ENCODE results near the gene TMEM217.
"Not testable (repeated sequence)": the region's sequence is repeated elsewhere in the genome, so short reads cannot be mapped to it uniquely, and the experiment has no call there.

TMEM217 gene

GRCh38 chr6:37299990-37300389 lies 42.0 kb upstream of the TMEM217 start:
- no peak overlapping the region for H3K14ac ChIP-seq (ENCODE audit: low read length in 2 of 2)
- H4K91ac ChIP-seq (ENCODE audit: low read length) = no peak overlapping the region
- peaks cover 19% of the 10 kb centered on the region for H3K79me1 ChIP-seq (replicated peaks; ENCODE audit: low read length, poor library complexity, severe bottlenecking)
- no peaks in the 10 kb centered on the region for H3K9me3 ChIP-seq (ENCODE audit: control insufficient read depth, low read length)
- no peak overlapping the region for H3K27ac ChIP-seq (ENCODE audit: low read length, poor library complexity, severe bottlenecking)
- no peak overlapping the region for H2BK12ac ChIP-seq (ENCODE audit: low read length in 2 of 2)
- H3K36me3 ChIP-seq (ENCODE audit: control insufficient read depth in 1 of 2, insufficient read depth in 2 of 2, low read depth in 1 of 2, low read length in 2 of 2) = peaks cover 26 to 55% of the 10 kb centered on the region in 2 experiments
- no peak overlapping the region for H2BK120ac ChIP-seq (ENCODE audit: low read depth, low read length)
- DNase-seq = no peak
- H3K9ac ChIP-seq (ENCODE audit: low read length) = no peak overlapping the region
- H3K4me2 ChIP-seq (ENCODE audit: low read length, poor library complexity, severe bottlenecking) = no peak overlapping the region
- no peak overlapping the region for H4K8ac ChIP-seq (ENCODE audit: low read length)
- H3K18ac ChIP-seq (ENCODE audit: low read depth in 1 of 2, low read length in 2 of 2) = no peak overlapping the region
- no peak overlapping the region for H3K4me3 ChIP-seq (ENCODE audit: insufficient read depth in 1 of 2, low read depth in 1 of 2, low read length in 2 of 2)
- H3K27me3 ChIP-seq (ENCODE audit: control insufficient read depth in 1 of 2, insufficient read depth in 1 of 2, low read length in 2 of 2) = no peaks in the 10 kb centered on the region
- H2AK5ac ChIP-seq (ENCODE audit: low read length, severe bottlenecking) = no peak overlapping the region
- H2BK5ac ChIP-seq (ENCODE audit: low read depth, low read length, poor library complexity, severe bottlenecking) = no peak overlapping the region
- H3K4ac ChIP-seq (ENCODE audit: low read depth in 1 of 2, low read length in 2 of 2) = no peak overlapping the region
- no peak overlapping the region for H3K23ac ChIP-seq (ENCODE audit: low read length in 2 of 2)
- WGBS = 90% methylated on average over 2 of the region's 4 CpGs
- no peak overlapping the region for H2BK15ac ChIP-seq (ENCODE audit: low read depth, poor library complexity, severe bottlenecking)
- H2AFZ ChIP-seq (ENCODE audit: low read depth, low read length) = no peak overlapping the region
- H3K4me1 ChIP-seq (ENCODE audit: control insufficient read depth, insufficient read depth, low read depth, low read length) = no peaks in the 10 kb centered on the region

DNA sequence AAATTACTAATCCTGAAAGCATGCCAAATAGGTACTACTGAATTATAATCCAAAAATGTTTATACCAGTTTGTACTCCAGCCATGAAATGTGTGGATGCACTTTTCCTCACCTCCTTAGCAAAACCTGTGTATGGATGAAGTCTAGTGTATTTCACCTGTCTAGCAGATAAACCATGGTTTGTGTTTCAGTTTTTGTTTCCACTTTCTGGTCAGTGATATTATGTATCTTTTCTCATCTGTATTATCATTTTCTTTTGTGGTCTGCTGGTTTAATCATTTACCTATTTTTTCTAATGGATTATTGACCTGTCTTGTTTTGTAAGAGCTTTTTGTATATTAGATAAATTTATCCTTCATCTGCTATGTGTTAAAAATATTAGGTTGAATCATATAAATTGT lies 41.0 kb upstream of the TMEM217 start:
- no peak overlapping the region for H2BK12ac ChIP-seq (ENCODE audit: low read length in 2 of 2)
- H3K4ac ChIP-seq (ENCODE audit: low read depth in 1 of 2, low read length in 2 of 2) = no peak overlapping the region
- H3K4me2 ChIP-seq (ENCODE audit: low read length, poor library complexity, severe bottlenecking) = no peak overlapping the region
- H3K18ac ChIP-seq (ENCODE audit: low read depth in 1 of 2, low read length in 2 of 2) = no peak overlapping the region
- H3K36me3 ChIP-seq (ENCODE audit: control insufficient read depth in 1 of 2, insufficient read depth in 2 of 2, low read depth in 1 of 2, low read length in 2 of 2) = peaks cover 27 to 61% of the 10 kb centered on the region in 2 experiments
- no peak overlapping the region for H4K8ac ChIP-seq (ENCODE audit: low read length)
- H3K27ac ChIP-seq (ENCODE audit: low read length, poor library complexity, severe bottlenecking) = no peak overlapping the region
- peaks cover 5% of the 10 kb centered on the region for H3K9me3 ChIP-seq (ENCODE audit: control insufficient read depth, low read length)
- no peaks in the 10 kb centered on the region for H3K27me3 ChIP-seq (ENCODE audit: control insufficient read depth in 1 of 2, insufficient read depth in 1 of 2, low read length in 2 of 2)
- no peak overlapping the region for H2BK15ac ChIP-seq (ENCODE audit: low read depth, poor library complexity, severe bottlenecking)
- no peak overlapping the region for H3K14ac ChIP-seq (ENCODE audit: low read length in 2 of 2)
- H3K9ac ChIP-seq (ENCODE audit: low read length) = no peak overlapping the region
- H3K4me1 ChIP-seq (ENCODE audit: control insufficient read depth, insufficient read depth, low read depth, low read length) = no peaks in the 10 kb centered on the region
- H4K91ac ChIP-seq (ENCODE audit: low read length) = no peak overlapping the region
- no peak overlapping the region for H3K23ac ChIP-seq (ENCODE audit: low read length in 2 of 2)
- no peak overlapping the region for H2AFZ ChIP-seq (ENCODE audit: low read depth, low read length)
- no peak overlapping the region for H3K4me3 ChIP-seq (ENCODE audit: insufficient read depth in 1 of 2, low read depth in 1 of 2, low read length in 2 of 2)
- DNase-seq = no peak
- H2BK120ac ChIP-seq (ENCODE audit: low read depth, low read length) = no peak overlapping the region
- H2AK5ac ChIP-seq (ENCODE audit: low read length, severe bottlenecking) = no peak overlapping the region
- H3K79me1 ChIP-seq (replicated peaks; ENCODE audit: low read length, poor library complexity, severe bottlenecking) = peaks cover 20% of the 10 kb centered on the region
- no peak overlapping the region for H2BK5ac ChIP-seq (ENCODE audit: low read depth, low read length, poor library complexity, severe bottlenecking)

- H2AFZ ChIP-seq (ENCODE audit: low read depth, low read length); H2AK5ac ChIP-seq (ENCODE audit: low read length, severe bottlenecking); H3K4me3 ChIP-seq (ENCODE audit: insufficient read depth in 1 of 2, low read depth in 1 of 2, low read length in 2 of 2); H3K4me1 ChIP-seq (ENCODE audit: control insufficient read depth, insufficient read depth, low read depth, low read length); H3K18ac ChIP-seq (ENCODE audit: low read depth in 1 of 2, low read length in 2 of 2); H4K8ac ChIP-seq (ENCODE audit: low read length); H2BK15ac ChIP-seq (ENCODE audit: low read depth, poor library complexity, severe bottlenecking); H2BK12ac ChIP-seq (ENCODE audit: low read length in 2 of 2); DNase-seq; H3K4me2 ChIP-seq (ENCODE audit: low read length, poor library complexity, severe bottlenecking); H4K91ac ChIP-seq (ENCODE audit: low read length); H3K14ac ChIP-seq (ENCODE audit: low read length in 2 of 2); H3K23ac ChIP-seq (ENCODE audit: low read length in 2 of 2); H2BK120ac ChIP-seq (ENCODE audit: low read depth, low read length); H2BK5ac ChIP-seq (ENCODE audit: low read depth, low read length, poor library complexity, severe bottlenecking); H3K9ac ChIP-seq (ENCODE audit: low read length); H3K27ac ChIP-seq (ENCODE audit: low read length, poor library complexity, severe bottlenecking); H3K9me3 ChIP-seq (ENCODE audit: control insufficient read depth, low read length); H3K27me3 ChIP-seq (ENCODE audit: control insufficient read depth in 1 of 2, insufficient read depth in 1 of 2, low read length in 2 of 2); H3K4ac ChIP-seq (ENCODE audit: low read depth in 1 of 2, low read length in 2 of 2): not testable (repeated sequence)
- Histone ChIP-seq H3K36me3 (ENCODE audit: control insufficient read depth in 1 of 2, insufficient read depth in 2 of 2, low read depth in 1 of 2, low read length in 2 of 2) (peaks cover 25 to 60% of the 10 kb centered on the region in 2 experiments), H3K79me1 (replicated peaks; ENCODE audit: low read length, poor library complexity, severe bottlenecking) (peaks cover 17% of the 10 kb centered on the region)
These were observed 39.7 kb upstream of the TMEM217 start for GRCh38 chr6:37297637-37298036.

DNA sequence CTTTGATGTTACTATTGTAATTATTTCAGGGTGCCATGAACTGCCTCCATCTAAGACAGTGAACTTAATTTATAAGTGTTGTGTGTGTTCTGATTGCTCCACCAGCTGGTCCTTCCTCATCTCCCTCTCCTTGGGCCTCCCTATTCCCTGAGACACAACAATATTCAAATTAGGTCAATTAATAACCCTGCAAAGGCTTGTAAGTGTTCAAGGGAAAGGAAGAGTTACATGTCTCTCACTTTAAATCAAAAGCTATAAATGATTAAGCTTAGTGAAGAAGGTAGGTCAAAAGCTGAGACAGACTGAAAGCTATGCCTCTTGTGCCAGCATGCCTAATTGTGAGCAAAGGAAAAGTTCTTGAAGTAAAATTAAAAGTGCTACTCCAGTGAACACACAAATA lies 35.5 kb upstream of the TMEM217 start:
- Histone ChIP-seq H4K8ac (ENCODE audit: low read length) (no peak overlapping the region), H3K36me3 (ENCODE audit: control insufficient read depth in 1 of 2, insufficient read depth in 2 of 2, low read depth in 1 of 2, low read length in 2 of 2) (peaks cover 32 to 77% of the 10 kb centered on the region in 2 experiments), H3K23ac (ENCODE audit: low read length in 2 of 2) (no peak overlapping the region), H3K9me3 (ENCODE audit: control insufficient read depth, low read length) (peaks cover 5% of the 10 kb centered on the region), H2BK5ac (ENCODE audit: low read depth, low read length, poor library complexity, severe bottlenecking) (no peak overlapping the region), H3K79me1 (replicated peaks; ENCODE audit: low read length, poor library complexity, severe bottlenecking) (peaks cover 23% of the 10 kb centered on the region), H3K4me1 (ENCODE audit: control insufficient read depth, insufficient read depth, low read depth, low read length) (peaks cover under 1% of the 10 kb centered on the region), H3K4me2 (ENCODE audit: low read length, poor library complexity, severe bottlenecking) (no peak overlapping the region), H3K14ac (ENCODE audit: low read length in 2 of 2) (no peak overlapping the region), H2BK120ac (ENCODE audit: low read depth, low read length) (no peak overlapping the region), H4K91ac (ENCODE audit: low read length) (no peak overlapping the region), H2AFZ (ENCODE audit: low read depth, low read length) (no peak overlapping the region), H3K27ac (ENCODE audit: low read length, poor library complexity, severe bottlenecking) (no peak overlapping the region), H2AK5ac (ENCODE audit: low read length, severe bottlenecking) (no peak overlapping the region), H3K4ac (ENCODE audit: low read depth in 1 of 2, low read length in 2 of 2) (no peak overlapping the region), H2BK12ac (ENCODE audit: low read length in 2 of 2) (no peak overlapping the region), H2BK15ac (ENCODE audit: low read depth, poor library complexity, severe bottlenecking) (no peak overlapping the region), H3K27me3 (ENCODE audit: control insufficient read depth in 1 of 2, insufficient read depth in 1 of 2, low read length in 2 of 2) (no peaks in the 10 kb centered on the region), H3K9ac (ENCODE audit: low read length) (no peak overlapping the region), H3K4me3 (ENCODE audit: insufficient read depth in 1 of 2, low read depth in 1 of 2, low read length in 2 of 2) (no peak overlapping the region), H3K18ac (ENCODE audit: low read depth in 1 of 2, low read length in 2 of 2) (no peak overlapping the region)
- no peak for DNase-seq

Data from mesenchymal stem cell (in vitro differentiated cells and primary cell).